Placental pericyte (primary cell): ENCODE data around the gene PHC1. TPM values are rescaled to one million over a fixed set of nuclear protein-coding genes. Genes with fewer than 3 reads are reported as not detected.

Experiments used
- total RNA-seq: library from RNA; depleted of rRNA; stranded (reverse); fragments of >200 nt; gene quantifications from 2 replicates; pipeline ENCODE4 v1.2.3, GENCODE V29; 2012

PHC1 gene
- 20.9 and 38.7 TPM in 2 replicates for total RNA-seq

GRCh38 chr12:8914033-8914715 is at the start of gene PHC1:
PHC1 (plus strand) TSS chr12:8914509; CDS start chr12:8917678, 3,169 bp downstream.

DNA sequence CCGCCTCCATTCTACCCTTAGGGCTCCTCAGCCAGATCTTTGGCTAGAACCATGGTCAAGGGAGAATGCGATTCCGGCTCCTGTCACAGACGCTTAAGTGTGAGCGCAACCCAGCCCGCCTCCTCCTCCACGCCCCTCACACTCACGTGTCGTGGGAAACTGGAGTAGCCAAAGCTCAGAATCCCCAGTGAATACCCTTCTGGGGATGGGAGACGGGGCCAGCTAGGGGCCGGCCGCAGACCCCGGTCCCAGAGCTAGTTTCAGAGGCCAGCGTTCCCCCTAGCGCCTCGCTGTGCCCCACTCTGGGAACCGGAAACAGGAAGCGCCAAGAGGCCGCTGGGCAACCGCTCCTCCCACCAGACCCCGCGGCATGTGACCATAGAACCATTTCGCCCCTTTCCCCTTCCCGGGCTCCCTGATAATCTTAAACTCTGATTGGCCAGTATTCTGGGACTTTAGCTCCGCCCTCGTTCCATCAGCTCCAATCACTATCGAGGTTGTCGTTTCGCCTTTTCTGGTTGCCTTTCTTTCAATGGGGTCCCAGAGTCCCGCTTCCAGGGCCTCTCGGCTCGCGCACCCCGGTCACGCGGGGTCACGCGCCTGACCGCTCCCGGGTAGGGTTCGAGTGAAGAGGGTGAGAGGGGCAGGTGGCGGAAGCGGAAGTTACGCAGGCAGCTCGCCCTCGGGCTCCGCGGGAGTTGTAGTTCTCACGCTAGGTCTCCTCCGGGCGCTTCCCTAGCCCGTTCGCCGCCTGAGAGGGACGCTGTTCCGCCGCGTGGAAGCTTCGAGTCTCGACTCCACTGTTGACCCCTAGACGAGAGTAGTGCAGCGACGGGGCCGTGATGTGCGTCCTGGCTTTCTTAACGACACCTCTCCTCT is 35.3 kb downstream of the PHC1 start, which contains the start of gene M6PR:
Gene M6PR, minus strand, starts transcription at position 304 of the 879 bp plus-strand sequence. CDS start 3,241 bp downstream, outside the sequence.

GRCh38 chr12:8989413-8989812 is 75.1 kb downstream of the PHC1 start, which contains the start of gene KLRG1:
KLRG1 (plus strand) TSS chr12:8989546; CDS start chr12:8989636, 90 bp downstream.

Other genes with a start within 250 kb of the PHC1 start
- gene RIMKLB, start 216.5 kb upstream of the PHC1 start, total RNA-seq: 12.5 and 15.1 TPM in 2 replicates
- gene A2ML1, start 91.9 kb upstream of the PHC1 start, total RNA-seq: 0.72 TPM in 1 of 2 replicates, not detected in the other
- gene M6PR, start 35.1 kb downstream of the PHC1 start, total RNA-seq: 141 and 243 TPM in 2 replicates
- 0.29 TPM in 1 of 2 replicates, not detected in the other for gene KLRG1, start 75.0 kb downstream of the PHC1 start, total RNA-seq
- gene A2M, start 201.4 kb downstream of the PHC1 start, total RNA-seq: 1.8 and 10.2 TPM in 2 replicates